ENCODE measurements around the gene TM7SF3.

Gene TM7SF3

DNA sequence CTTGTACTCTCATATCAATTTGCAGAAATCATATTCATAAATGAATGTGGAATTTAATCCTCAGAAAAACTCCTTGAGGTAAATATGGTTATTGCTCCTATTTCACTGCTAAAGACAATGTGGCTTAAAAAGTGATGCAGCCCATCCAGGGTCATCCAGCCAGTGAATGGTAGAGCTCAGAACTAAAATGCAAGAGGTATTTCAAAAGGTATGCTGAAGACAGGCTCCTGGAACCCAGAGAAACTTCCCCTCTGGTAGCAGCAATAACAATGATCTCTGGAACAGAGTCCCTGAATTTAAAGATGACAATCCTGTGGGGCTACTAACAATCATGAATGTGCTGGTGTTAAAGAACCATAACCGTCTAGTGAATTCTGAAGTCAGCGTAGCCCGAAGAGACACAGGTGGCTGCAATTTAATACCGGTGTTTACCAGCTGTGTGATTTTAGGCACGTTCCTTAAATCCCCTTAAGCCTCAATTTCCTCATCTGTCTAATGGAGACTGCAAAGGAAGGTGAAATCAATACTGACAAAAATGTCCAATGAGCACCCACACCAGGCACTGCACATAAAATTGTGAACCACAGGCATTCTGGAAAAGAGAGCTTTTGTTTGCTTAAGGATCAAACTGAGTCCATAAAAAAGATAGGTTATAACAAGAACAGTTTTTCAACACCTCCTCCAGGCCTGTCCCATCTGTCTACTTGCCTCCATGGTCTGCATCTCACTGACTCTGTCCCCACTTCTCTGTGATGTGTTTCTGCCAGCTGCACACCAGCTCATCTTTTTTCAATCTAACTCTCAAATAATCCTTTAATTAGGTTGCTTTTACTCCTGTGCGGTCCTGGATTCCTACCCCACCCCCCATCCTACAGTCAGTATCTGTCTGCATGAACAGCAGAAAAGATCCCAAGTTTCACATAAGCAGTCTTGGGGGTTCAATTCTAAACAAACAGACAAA, 10.5 kb downstream of the TM7SF3 start:
- H3K4me3 ChIP-seq (ENCODE audit: low read depth in 1 of 2, low read length in 2 of 2) = no peak overlapping the region
- H3K27ac ChIP-seq (ENCODE audit: low read depth, low read length) = no peak overlapping the region
- no peaks in the 10 kb centered on the region for H3K9me3 ChIP-seq (ENCODE audit: control insufficient read depth in 1 of 2, low read length in 2 of 2)
- peaks cover 4 to 6% of the 10 kb centered on the region in 2 donors for H3K36me3 ChIP-seq (ENCODE audit: control insufficient read depth in 1 of 2, insufficient read depth in 2 of 2, low read length in 2 of 2)
- peaks cover 3 to 9% of the 10 kb centered on the region in 2 donors for H3K4me1 ChIP-seq (ENCODE audit: control insufficient read depth in 1 of 2, insufficient read depth in 2 of 2, low read length in 2 of 2)
- H3K9ac ChIP-seq (ENCODE audit: low read depth in 1 of 2, low read length in 2 of 2) = no peak overlapping the region
- no peaks in the 10 kb centered on the region for H3K27me3 ChIP-seq (ENCODE audit: control insufficient read depth in 1 of 2, insufficient read depth in 2 of 2, low read length in 2 of 2)

DNA sequence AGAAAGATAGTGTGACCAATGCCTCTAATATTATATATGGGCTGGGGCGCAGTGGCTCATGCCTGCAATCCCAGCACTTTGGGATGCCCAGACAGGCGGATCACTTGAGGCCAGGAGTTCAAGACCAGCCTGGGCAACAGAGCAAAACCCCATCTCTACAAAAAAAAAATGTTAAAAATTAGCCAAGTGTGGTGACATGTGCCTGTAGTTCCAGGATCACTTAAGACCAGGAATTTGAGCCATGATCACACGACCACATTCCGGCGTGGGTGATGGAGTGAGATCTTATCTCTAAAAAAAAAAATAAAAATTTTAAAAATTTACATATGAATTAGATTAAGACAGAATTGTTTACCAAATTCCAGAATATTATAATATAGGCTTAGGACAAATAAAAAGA, 12.0 kb downstream of the TM7SF3 start:
- Histone ChIP-seq H3K27ac (ENCODE audit: low read depth, low read length) (no peak overlapping the region), H3K9me3 (ENCODE audit: control insufficient read depth in 1 of 2, low read length in 2 of 2) (no peaks in the 10 kb centered on the region), H3K27me3 (ENCODE audit: control insufficient read depth in 1 of 2, insufficient read depth in 2 of 2, low read length in 2 of 2) (no peaks in the 10 kb centered on the region), H3K36me3 (ENCODE audit: control insufficient read depth in 1 of 2, insufficient read depth in 2 of 2, low read length in 2 of 2) (peaks cover 4 to 20% of the 10 kb centered on the region in 2 donors), H3K4me1 (ENCODE audit: control insufficient read depth in 1 of 2, insufficient read depth in 2 of 2, low read length in 2 of 2) (peaks cover 3 to 4% of the 10 kb centered on the region in 2 donors), H3K9ac (ENCODE audit: low read depth in 1 of 2, low read length in 2 of 2) (no peak overlapping the region), H3K4me3 (ENCODE audit: low read depth in 1 of 2, low read length in 2 of 2) (no peak overlapping the region)

GRCh38 chr12:27001663-27002062, 12.5 kb downstream of the TM7SF3 start:
- Histone ChIP-seq H3K36me3 (ENCODE audit: control insufficient read depth in 1 of 2, insufficient read depth in 2 of 2, low read length in 2 of 2) (peaks cover 5 to 25% of the 10 kb centered on the region in 2 donors), H3K9ac (ENCODE audit: low read depth in 1 of 2, low read length in 2 of 2) (no peak overlapping the region), H3K4me1 (ENCODE audit: control insufficient read depth in 1 of 2, insufficient read depth in 2 of 2, low read length in 2 of 2) (peaks cover 0 to 3% of the 10 kb centered on the region in 2 donors), H3K27ac (ENCODE audit: low read depth, low read length) (no peak overlapping the region), H3K4me3 (ENCODE audit: low read depth in 1 of 2, low read length in 2 of 2) (no peak overlapping the region), H3K9me3 (ENCODE audit: control insufficient read depth in 1 of 2, low read length in 2 of 2) (no peaks in the 10 kb centered on the region), H3K27me3 (ENCODE audit: control insufficient read depth in 1 of 2, insufficient read depth in 2 of 2, low read length in 2 of 2) (no peaks in the 10 kb centered on the region)

GRCh38 chr12:27000961-27001360, 13.2 kb downstream of the TM7SF3 start:
- no peaks in the 10 kb centered on the region for H3K9me3 ChIP-seq (ENCODE audit: control insufficient read depth in 1 of 2, low read length in 2 of 2)
- no peak overlapping the region for H3K9ac ChIP-seq (ENCODE audit: low read depth in 1 of 2, low read length in 2 of 2)
- H3K27ac ChIP-seq (ENCODE audit: low read depth, low read length) = no peak overlapping the region
- H3K36me3 ChIP-seq (ENCODE audit: control insufficient read depth in 1 of 2, insufficient read depth in 2 of 2, low read length in 2 of 2) = peaks cover 8 to 25% of the 10 kb centered on the region in 2 donors
- no peaks in the 10 kb centered on the region for H3K27me3 ChIP-seq (ENCODE audit: control insufficient read depth in 1 of 2, insufficient read depth in 2 of 2, low read length in 2 of 2)
- H3K4me3 ChIP-seq (ENCODE audit: low read depth in 1 of 2, low read length in 2 of 2) = no peak overlapping the region
- H3K4me1 ChIP-seq (ENCODE audit: control insufficient read depth in 1 of 2, insufficient read depth in 2 of 2, low read length in 2 of 2) = no peaks in the 10 kb centered on the region

DNA sequence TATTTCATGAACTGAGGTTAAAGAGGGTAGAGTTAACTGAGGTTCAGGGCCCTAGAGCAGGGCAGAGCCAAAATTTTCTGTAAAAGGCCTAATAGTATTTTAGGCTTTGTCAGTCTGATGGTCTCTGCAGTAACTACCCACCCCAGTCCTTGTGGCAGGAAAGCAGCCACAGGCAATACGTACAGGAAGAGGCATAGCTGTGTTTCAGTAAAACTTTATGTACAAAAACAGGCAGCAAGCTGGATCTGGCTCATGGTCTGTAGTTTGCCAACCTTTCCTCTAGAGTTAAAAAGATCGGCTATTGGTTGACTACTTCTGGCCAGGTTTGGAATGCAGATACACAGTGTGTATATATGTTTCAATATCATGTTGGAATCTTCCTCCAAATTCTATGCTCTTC, 17.2 kb downstream of the TM7SF3 start:
- Histone ChIP-seq H3K27ac (ENCODE audit: low read depth, low read length) (no peak overlapping the region), H3K4me1 (ENCODE audit: control insufficient read depth in 1 of 2, insufficient read depth in 2 of 2, low read length in 2 of 2) (no peaks in the 10 kb centered on the region), H3K4me3 (ENCODE audit: low read depth in 1 of 2, low read length in 2 of 2) (no peak overlapping the region), H3K36me3 (ENCODE audit: control insufficient read depth in 1 of 2, insufficient read depth in 2 of 2, low read length in 2 of 2) (peaks cover 13 to 47% of the 10 kb centered on the region in 2 donors), H3K9me3 (ENCODE audit: control insufficient read depth in 1 of 2, low read length in 2 of 2) (no peaks in the 10 kb centered on the region), H3K9ac (ENCODE audit: low read depth in 1 of 2, low read length in 2 of 2) (no peak overlapping the region), H3K27me3 (ENCODE audit: control insufficient read depth in 1 of 2, insufficient read depth in 2 of 2, low read length in 2 of 2) (no peaks in the 10 kb centered on the region)

GRCh38 chr12:26995706-26996105, 18.5 kb downstream of the TM7SF3 start:
- no peak overlapping the region for H3K27ac ChIP-seq (ENCODE audit: low read depth, low read length)
- no peak overlapping the region for H3K4me3 ChIP-seq (ENCODE audit: low read depth in 1 of 2, low read length in 2 of 2)
- no peaks in the 10 kb centered on the region for H3K4me1 ChIP-seq (ENCODE audit: control insufficient read depth in 1 of 2, insufficient read depth in 2 of 2, low read length in 2 of 2)
- no peak overlapping the region for H3K9ac ChIP-seq (ENCODE audit: low read depth in 1 of 2, low read length in 2 of 2)
- H3K27me3 ChIP-seq (ENCODE audit: control insufficient read depth in 1 of 2, insufficient read depth in 2 of 2, low read length in 2 of 2) = no peaks in the 10 kb centered on the region
- peaks cover 13 to 55% of the 10 kb centered on the region in 2 donors for H3K36me3 ChIP-seq (ENCODE audit: control insufficient read depth in 1 of 2, insufficient read depth in 2 of 2, low read length in 2 of 2)
- no peaks in the 10 kb centered on the region for H3K9me3 ChIP-seq (ENCODE audit: control insufficient read depth in 1 of 2, low read length in 2 of 2)

DNA sequence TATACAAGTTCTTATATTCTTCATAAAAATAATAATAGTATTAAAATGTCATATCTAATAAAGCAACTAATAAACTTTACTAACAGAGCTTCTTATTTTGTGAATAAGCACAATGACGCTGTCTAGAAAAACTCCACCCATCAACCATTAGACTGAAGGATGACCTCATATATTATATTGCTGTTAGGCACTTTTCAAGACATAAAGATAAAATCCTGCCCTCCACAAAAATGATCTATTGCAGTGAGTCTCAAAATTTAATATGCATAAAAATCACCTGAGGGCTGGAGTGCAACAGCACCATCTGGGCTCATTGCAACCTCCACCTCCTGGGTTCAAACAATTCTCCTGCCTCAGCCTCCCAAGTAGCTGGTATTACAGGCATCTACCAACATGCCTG, 20.1 kb downstream of the TM7SF3 start:
- Histone ChIP-seq H3K27me3 (ENCODE audit: control insufficient read depth in 1 of 2, insufficient read depth in 2 of 2, low read length in 2 of 2) (no peaks in the 10 kb centered on the region), H3K4me3 (ENCODE audit: low read depth in 1 of 2, low read length in 2 of 2) (no peak overlapping the region), H3K4me1 (ENCODE audit: control insufficient read depth in 1 of 2, insufficient read depth in 2 of 2, low read length in 2 of 2) (no peaks in the 10 kb centered on the region), H3K27ac (ENCODE audit: low read depth, low read length) (no peak overlapping the region), H3K9me3 (ENCODE audit: control insufficient read depth in 1 of 2, low read length in 2 of 2) (no peaks in the 10 kb centered on the region), H3K36me3 (ENCODE audit: control insufficient read depth in 1 of 2, insufficient read depth in 2 of 2, low read length in 2 of 2) (peaks cover 10 to 63% of the 10 kb centered on the region in 2 donors), H3K9ac (ENCODE audit: low read depth in 1 of 2, low read length in 2 of 2) (no peak overlapping the region)

DNA sequence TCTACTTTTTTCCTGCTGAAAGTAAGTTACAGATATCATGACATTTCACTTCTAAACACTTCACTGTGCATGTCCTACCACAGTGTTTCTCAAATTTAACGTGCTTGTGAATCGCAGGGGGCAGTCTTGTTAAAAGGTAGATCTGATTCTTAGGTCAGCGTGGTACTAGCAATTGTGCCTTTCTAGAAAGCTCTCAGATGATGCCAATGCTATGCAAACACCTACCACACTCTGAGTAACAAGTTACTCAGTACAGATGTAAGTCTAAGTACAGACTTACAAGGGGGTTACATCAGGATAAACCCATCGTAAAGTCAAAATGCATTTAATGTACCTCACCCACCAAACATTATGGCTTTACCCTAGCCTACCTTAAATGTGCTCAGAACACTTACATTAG, 22.4 kb downstream of the TM7SF3 start:
- Histone ChIP-seq H3K9me3 (ENCODE audit: control insufficient read depth in 1 of 2, low read length in 2 of 2) (no peaks in the 10 kb centered on the region), H3K9ac (ENCODE audit: low read depth in 1 of 2, low read length in 2 of 2) (no peak overlapping the region), H3K27ac (ENCODE audit: low read depth, low read length) (no peak overlapping the region), H3K4me1 (ENCODE audit: control insufficient read depth in 1 of 2, insufficient read depth in 2 of 2, low read length in 2 of 2) (no peaks in the 10 kb centered on the region), H3K27me3 (ENCODE audit: control insufficient read depth in 1 of 2, insufficient read depth in 2 of 2, low read length in 2 of 2) (no peaks in the 10 kb centered on the region), H3K4me3 (ENCODE audit: low read depth in 1 of 2, low read length in 2 of 2) (no peak overlapping the region), H3K36me3 (ENCODE audit: control insufficient read depth in 1 of 2, insufficient read depth in 2 of 2, low read length in 2 of 2) (peaks cover 15 to 56% of the 10 kb centered on the region in 2 donors)

- Histone ChIP-seq H3K36me3 (ENCODE audit: control insufficient read depth in 1 of 2, insufficient read depth in 2 of 2, low read length in 2 of 2) (peaks cover 8 to 54% of the 10 kb centered on the region in 2 donors), H3K9me3 (ENCODE audit: control insufficient read depth in 1 of 2, low read length in 2 of 2) (no peaks in the 10 kb centered on the region), H3K27ac (ENCODE audit: low read depth, low read length) (no peak overlapping the region)
Observed at GRCh38 chr12:26989873-26990272, 24.3 kb downstream of the TM7SF3 start.

DNA sequence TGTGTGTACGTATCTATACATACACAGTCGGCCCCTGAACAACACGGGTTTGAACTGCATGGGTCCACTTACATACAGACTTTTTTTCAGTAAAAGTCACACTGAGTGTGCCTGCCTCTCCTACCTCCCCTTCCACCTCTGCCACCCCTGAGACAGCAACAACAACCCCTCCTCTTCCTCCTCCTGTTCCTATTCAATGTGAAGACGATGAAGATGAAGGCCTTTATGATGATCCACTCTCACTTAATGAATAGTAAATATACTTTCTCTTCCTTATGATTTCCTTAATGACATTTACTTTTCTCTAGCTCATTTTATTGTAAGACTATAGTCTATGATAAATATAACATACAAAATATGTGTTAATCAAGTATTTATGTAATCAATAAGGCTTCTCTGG, 25.5 kb downstream of the TM7SF3 start:
- no peaks in the 10 kb centered on the region for H3K27me3 ChIP-seq (ENCODE audit: control insufficient read depth in 1 of 2, insufficient read depth in 2 of 2, low read length in 2 of 2)
- no peak overlapping the region for H3K9ac ChIP-seq (ENCODE audit: low read depth in 1 of 2, low read length in 2 of 2)
- peaks cover 5 to 47% of the 10 kb centered on the region in 2 donors for H3K36me3 ChIP-seq (ENCODE audit: control insufficient read depth in 1 of 2, insufficient read depth in 2 of 2, low read length in 2 of 2)
- no peaks in the 10 kb centered on the region for H3K9me3 ChIP-seq (ENCODE audit: control insufficient read depth in 1 of 2, low read length in 2 of 2)
- no peaks in the 10 kb centered on the region for H3K4me1 ChIP-seq (ENCODE audit: control insufficient read depth in 1 of 2, insufficient read depth in 2 of 2, low read length in 2 of 2)
- H3K4me3 ChIP-seq (ENCODE audit: low read depth in 1 of 2, low read length in 2 of 2) = no peak overlapping the region
- no peak overlapping the region for H3K27ac ChIP-seq (ENCODE audit: low read depth, low read length)

More at GRCh38 chr12:26989873-26990272, 24.3 kb downstream of the TM7SF3 start:
- Histone ChIP-seq H3K9ac (ENCODE audit: low read depth in 1 of 2, low read length in 2 of 2) (no peak overlapping the region), H3K4me1 (ENCODE audit: control insufficient read depth in 1 of 2, insufficient read depth in 2 of 2, low read length in 2 of 2) (no peaks in the 10 kb centered on the region), H3K4me3 (ENCODE audit: low read depth in 1 of 2, low read length in 2 of 2) (no peak overlapping the region), H3K27me3 (ENCODE audit: control insufficient read depth in 1 of 2, insufficient read depth in 2 of 2, low read length in 2 of 2) (no peaks in the 10 kb centered on the region)

Data from duodenal mucosa (tissue), 2 donors.